ENCODE results near the gene MBP.

Gene MBP

DNA sequence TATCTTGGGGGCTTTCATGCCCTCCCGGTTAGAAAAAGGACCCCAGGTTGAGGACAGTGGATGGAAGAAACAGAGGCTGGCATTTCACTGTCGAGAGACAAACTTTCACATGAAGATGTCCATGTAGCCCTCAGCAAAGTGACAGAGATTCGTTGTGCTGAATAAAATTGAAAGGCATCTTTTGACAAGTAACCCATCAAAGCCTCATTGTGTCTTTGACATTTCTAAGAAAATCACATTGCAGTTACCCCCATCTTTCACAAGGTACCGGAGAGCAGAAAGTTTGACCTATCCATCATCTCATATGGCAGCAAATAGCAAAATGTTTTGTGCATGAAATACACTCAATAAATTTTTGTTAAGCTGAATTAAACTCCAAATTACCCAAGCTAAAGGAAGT is 2.0 kb upstream of the MBP start:
- no peak for DNase-seq (ENCODE audit: low read depth in 2 of 2, low spot score in 1 of 2)

DNA sequence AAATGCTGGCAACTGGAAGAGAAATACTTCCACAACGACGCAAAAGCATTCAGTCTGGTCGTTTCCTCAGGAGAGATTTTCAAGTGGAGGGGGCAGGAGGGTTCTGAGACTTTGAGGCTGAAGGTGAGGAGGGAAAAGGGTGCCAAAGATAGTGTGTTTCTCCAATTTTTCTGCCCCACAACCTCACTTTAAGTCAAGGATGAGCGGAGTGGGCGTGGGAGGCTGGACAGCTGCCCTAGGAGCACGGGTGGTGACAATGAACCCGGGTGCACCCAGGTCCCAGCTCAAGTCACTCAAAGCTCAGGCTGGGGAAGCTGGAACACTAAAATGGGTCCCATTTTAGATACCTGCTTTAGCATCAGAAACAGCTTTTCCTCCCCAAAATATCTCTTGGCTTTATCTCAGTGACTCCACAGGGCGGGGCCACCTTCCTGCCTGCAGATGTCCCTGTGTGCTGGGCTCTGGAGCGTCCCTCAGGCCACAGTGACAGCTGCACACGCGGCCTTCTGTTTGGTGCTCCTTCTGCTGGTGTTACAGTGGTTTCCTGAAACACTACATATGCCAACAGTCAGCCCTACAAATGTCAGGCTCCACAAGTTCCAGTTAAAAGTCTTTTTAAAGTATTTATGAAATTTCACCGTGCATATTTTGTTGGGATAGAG is 1.4 kb upstream of the MBP start:
- DNase-seq (ENCODE audit: low read depth in 2 of 2, low spot score in 1 of 2), result no peak

DNA sequence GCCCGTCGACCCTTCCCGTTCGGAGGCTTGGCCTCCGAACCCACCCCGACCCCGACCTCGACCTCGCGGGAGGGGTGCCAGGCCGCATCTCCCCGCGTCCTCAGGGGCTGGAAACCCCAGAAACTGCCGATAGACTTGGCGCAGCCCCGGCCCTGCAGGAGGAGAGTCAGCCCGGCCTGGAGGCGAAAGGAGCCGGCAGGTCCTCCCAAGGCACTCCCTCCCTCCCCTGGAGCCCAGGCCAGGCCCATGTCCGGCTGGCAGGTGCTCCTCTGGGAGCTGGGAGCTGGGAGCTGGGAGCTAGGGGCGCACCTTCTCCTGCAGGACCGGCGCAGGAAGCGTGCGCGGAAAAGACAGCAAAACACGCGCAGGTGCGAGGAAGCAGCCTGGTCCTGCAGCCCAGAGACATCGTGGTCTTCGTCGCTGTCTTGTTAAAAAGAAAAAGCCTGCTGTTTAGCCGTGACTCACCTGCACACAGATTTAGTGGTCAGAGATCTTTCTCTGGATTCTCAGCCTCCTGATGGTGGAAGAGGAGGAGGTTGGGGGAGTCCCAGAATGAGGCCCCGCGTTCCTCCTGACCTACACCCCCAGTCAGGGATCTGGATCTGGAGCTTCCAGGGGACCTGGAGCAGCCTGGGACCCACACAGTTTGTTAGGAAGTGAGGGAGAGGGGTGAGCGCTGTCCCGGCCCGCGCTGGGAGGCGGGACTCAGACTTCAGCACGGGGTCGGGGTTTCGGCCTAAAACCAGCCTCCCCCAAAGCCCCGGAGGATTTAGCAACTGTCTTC is 660 bp upstream of the MBP start:
- no peak for DNase-seq (ENCODE audit: low read depth in 2 of 2, low spot score in 1 of 2)

- no peak for DNase-seq (ENCODE audit: low read depth in 2 of 2, low spot score in 1 of 2)
These were observed 773 bp downstream of the MBP start for GRCh38 chr18:77131652-77132368.

GRCh38 chr18:77131100-77131651 is 1.4 kb downstream of the MBP start:
- no peak for DNase-seq (ENCODE audit: low read depth in 2 of 2, low spot score in 1 of 2)

- no peak for DNase-seq (ENCODE audit: low read depth in 2 of 2, low spot score in 1 of 2)
These were observed 2.1 kb downstream of the MBP start for GRCh38 chr18:77130229-77131099.

GRCh38 chr18:77129150-77129551 is 3.4 kb downstream of the MBP start:
- no peak for DNase-seq (ENCODE audit: low read depth in 2 of 2, low spot score in 1 of 2)

DNA sequence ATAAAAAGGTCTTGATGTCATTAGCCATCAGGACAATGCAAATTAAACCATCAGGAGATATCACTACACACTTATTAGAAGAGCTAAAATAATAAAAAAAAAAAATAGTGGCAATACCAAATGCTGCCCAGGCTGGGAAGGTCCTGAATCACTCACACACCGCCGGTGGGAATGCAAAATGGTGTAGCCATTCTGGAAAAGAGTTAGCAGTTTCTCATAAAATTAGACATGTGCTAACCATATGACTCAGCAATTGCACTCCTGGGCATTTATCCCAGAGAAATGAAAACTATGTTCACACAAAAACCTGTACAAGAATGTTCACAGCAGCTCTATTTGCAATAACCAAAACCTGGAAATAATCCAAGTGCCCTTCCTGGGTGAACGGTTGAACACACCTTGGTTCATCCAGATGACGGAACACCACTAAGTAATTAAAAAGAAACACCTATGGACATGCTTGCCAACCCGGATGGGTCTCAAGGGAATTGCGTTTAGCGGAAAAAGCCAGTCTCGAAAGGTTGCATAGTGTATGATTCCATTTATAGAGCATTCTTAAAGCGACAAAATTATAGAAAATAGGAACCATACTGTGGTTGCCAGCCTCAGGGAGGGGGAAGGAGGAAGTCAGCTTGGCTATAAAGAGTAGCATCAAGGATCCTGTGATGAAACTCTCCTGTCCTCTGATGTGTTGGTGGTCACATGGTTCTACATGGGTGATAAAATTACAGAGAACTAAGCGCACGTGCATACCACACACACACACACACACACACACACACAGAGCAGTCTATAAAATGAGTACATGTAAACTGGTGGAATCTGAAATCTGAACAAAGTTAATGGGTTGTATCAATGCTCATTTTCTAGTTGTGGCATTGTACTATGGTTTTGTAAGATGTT is 4.6 kb downstream of the MBP start:
- no peak for DNase-seq (ENCODE audit: low read depth in 2 of 2, low spot score in 1 of 2)

DNA sequence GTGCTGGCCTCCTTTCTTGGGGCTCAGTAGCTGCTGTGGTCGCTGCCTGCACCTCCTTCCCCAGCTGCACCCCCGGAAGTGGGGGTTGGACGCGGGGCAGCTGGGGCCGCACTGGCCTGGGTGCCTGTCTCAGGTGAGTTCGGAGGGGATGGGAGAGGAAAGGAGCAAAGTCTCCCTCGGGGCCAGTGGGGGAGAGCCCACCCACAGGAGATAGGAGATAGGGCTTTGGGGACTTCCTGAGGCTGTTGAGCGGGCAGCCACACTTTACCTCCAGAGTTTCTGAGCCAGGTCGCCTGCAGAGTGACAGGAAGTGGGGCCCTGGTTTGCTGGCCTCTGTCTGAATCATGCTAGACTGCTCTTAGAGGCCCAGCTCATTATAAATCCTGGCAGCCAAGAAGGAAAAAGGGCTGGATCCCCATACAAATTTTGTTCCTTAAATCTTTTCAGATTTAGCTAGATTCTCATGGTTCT is 8.1 kb downstream of the MBP start:
- DNase-seq (ENCODE audit: low read depth in 2 of 2, low spot score in 1 of 2), result no peak

DNA sequence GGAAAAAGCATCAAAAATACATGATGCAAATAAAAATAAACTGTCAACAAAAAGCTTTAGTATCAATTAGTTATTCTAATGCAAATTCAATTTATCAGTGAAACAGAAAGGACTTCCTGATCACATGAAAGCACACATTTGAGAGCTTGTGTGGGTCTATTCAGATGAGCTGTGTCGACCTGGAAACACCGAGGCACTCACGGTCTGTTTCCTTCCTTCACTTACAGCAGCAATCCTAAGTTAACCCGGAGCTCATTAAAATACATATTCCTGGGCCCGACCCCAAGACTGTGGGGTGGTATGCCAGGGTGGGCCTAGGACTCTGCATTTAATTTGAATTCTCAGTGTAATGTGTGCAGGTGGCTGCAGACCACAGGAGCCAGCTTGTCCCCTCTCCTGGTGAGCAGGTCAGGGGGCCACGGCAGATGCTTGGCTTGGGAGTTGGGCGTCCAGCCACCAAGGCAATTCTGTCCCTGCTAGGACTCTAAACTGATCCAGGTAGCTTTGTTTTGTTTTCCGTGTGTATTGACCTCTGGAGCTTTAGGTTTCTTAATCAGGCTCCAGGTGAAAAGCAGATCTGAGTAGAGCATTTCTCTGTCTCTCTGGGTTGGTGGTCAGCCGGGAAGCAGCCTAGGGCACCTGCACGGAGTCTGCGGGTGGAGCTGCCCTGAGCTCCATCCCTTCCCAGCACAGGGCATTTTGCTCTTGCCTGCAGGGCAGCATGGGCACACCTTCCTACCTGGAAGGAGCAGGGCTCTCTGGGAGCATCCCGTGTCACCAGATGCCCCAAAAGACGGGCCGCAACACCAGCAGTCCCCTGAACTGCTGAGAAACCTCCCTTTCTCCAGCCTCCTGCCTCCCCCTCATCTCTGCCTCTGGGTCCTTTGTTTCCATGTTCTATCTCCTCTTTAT is 9.0 kb downstream of the MBP start:
- DNase-seq (ENCODE audit: low read depth in 2 of 2, low spot score in 1 of 2), result no peak

DNA sequence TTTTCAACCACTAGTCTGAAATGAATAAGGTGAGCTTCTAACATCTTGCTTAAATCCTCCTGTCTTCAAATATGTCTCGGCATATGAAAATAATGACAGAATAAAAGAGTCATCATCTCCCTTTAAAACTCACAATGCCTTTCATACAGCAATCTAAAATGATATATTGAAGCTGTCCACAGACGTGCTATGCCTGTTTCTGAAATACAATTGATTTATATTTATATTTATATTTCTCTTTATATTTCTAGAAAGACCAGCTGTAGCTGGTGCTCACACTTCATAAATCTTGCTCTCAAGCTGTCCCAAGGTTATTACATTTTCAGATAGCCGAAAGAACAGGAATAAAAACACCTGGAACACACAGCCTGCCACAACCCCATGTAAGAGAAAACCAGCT is 11.1 kb downstream of the MBP start:
- DNase-seq (ENCODE audit: low read depth in 2 of 2, low spot score in 1 of 2), result no peak

DNA sequence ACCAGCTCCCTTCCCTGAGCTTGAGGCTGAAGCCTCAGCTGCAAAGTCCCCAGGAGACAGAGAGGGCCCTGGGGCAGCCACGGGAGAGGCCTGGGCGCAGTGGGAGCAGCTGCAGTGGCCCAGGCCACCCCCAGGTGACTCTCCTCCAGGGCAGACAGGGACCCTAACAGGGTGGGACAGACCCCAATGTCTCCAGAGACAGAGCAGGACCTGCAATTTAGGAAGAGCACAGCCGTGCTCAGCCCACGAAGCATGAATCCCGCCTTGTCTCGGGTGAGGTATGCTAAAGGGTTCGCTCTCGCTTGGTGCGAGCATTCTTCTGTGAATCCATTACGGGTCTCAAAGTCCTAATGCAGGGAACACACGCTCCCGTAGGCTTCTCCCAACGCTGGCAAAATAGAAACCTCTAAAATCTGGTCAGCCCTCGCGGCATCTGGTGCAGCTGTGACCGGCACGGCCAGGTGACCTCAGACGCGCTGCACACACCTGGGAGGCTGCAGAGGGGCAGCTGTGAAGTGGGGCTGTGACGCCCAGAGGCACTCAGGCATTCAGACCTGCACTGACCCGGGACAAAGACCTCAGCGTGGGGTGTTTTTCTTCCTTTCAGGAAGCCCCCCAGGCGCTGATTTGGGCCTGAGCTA is 12.6 kb downstream of the MBP start:
- no peak for DNase-seq (ENCODE audit: low read depth in 2 of 2, low spot score in 1 of 2)

DNA sequence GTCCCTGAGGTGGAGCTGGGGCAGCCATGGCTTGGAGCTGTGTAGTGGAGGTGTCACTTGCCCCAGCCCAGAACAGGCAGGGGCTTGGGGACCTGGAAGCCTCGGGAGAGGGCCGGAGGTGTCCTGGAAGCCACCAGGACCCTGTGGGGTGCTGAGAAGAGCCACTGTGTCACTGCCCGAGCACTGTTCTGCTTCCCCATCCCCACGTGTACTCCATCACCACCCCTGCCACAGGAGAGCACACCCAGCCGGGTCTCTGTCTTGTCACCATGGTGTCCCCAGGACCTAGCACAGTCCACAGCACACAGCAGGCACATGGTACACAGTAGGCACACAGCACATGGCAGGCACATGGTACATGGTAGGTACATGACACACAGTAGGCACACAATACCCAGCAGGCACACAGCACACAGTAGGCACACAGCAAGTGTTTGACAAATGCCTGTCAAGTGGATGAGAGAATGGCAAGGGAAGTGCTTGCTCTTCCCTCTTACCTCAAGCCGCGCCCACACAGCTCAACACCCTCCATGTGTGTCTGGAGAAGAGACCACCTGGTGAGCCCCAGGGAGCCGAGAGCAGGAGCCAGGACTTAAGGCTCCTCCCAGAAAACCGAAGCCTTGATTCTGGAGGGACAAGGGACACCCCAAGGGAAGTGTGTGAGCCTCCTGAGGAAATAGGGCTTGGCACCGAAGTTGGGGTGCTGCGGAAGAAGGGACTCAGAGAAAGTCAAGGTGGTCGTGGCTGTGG is 13.3 kb downstream of the MBP start:
- no peak for DNase-seq (ENCODE audit: low read depth in 2 of 2, low spot score in 1 of 2)

- DNase-seq (ENCODE audit: low read depth in 2 of 2, low spot score in 1 of 2), result no peak
These were observed 14.1 kb downstream of the MBP start for GRCh38 chr18:77118256-77119090.

GRCh38 chr18:77116201-77117080 is 16.1 kb downstream of the MBP start:
- DNase-seq (ENCODE audit: low read depth in 2 of 2, low spot score in 1 of 2), result no peak

Data from stimulated activated CD8-positive, alpha-beta memory T cell treated with anti-CD3 and anti-CD28 coated beads, Interleukin-4, amount 100 ng/mL, for 1 hour (primary cell).